ENCODE results near the gene PHPT1.

PHPT1 gene

DNA sequence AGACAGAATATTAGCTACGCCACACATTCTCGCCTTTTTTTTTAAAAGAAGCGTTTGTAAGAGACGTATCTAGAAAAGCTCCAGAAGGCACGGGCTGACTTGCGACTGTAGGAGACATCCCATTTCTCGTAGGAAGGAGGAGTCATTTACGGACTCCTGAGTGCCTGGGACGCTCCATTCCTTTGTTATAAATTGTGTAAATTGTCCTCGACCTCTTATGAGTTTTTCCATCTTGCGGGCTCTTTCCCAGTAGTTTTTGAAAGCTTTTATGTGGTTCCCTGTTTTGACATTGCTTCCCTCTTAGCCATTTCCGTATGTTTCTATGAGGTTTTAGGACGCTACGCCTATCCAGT is 40.4 kb upstream of the PHPT1 start:
- peak; percentile 48 to 62 for DNase-seq
- TF ChIP-seq POLR2A (IDR thresholded peaks at IDR 0.05; ENCODE audit: low read length) (no peak), GATA1 (IDR thresholded peaks at IDR 0.05; ENCODE audit: low read depth, low read length) (no peak)

DNA sequence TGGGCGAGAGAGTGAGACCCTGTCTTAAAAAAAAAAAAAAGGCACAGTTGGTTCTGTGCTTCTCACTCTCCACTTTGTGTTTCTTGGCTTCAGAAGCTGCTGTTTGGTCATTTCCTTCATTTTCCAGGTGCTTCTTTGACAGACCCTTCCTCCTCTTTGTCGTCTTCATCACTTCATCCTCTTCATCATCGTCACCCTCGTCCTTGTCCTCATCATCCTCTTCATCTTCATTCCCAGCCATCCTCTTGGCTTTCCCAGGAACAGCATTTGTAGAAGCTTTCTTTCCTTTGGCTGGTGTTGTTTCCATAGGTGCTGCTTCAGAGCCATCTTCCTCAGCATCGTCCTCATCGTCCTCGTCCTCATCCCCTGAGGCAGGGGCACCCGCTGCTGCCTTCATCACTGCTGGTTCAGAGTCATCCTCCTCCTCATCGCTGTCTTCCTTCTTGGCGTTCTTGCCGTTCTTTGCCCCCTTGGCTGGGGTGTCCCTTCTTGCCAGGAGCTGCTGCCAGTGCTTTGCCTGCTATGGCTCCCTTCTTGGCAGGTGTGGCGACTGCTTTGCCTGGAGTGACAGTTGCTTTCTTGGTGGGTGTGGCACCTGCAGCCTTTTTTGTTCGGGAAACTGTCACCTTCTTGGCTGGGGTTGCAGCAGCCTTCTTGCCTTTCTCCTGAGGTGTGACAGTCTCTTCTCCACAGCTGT is 34.3 kb upstream of the PHPT1 start:
- no peak for DNase-seq
- TF ChIP-seq GATA1 (IDR thresholded peaks at IDR 0.05; ENCODE audit: low read depth, low read length) (no peak), POLR2A (IDR thresholded peaks at IDR 0.05; ENCODE audit: low read length) (no peak)

DNA sequence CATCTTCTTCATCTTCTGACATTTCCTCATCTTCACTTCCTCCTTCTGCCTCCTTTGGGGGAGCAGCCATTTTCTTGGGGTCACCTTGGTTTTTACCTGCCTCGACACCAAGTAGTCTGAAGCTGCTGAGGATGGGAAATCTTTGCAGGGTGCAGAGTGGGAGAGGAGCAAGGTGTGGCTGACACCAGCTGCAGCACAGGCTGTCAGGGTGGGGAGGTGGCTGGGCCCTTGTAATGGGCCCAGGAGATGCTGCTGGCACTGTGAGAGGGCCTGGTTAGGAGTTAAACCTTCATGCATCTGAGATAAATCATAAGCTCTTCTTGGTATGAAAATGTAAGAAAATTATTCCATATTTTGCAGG is 33.8 kb upstream of the PHPT1 start:
- DNase-seq: no peak
- TF ChIP-seq GATA1 (IDR thresholded peaks at IDR 0.05; ENCODE audit: low read depth, low read length): no peak
- TF ChIP-seq POLR2A (IDR thresholded peaks at IDR 0.05; ENCODE audit: low read length): no peak

DNA sequence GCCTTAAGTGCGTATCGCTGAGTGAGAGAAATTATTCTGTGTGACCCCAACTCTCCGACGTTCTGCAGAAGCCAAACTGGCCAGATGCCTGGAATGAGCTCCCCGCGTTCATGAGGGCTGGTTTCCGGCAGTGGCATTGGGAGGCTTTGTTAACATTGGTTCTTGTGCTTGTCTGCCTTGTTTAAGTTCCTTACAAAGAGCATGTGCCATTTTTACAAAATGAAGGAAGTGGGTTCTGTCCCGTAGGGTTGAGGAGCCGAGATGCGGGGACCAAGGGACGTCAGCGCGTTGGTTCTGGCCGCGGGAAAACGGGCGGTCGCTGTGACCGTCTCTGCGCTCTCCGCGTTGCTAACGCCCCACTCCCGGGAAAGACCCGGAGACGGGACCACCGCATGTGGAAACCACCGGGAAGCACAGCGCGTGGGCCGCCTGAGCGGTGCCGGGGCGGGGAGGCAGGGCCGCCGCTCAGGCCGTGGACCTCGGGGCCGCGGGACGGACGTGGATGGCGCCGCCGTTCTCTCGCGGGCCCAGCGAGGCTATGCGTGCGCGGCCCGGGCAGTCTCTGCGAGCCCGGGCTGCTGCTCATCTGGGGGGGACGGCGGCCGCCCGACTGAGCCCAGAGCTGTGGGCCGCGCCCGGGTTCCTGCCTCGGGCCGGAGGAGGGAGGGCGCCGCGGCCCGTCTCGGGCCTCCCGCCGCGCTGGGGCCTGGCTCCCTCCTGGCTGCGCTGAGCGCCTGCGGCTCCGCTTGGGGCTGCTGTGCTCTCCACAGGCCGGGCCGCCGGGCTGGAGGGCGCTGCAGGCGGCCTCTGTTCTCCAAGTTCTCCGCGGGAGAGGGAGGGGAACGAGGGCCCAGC is 28.0 kb upstream of the PHPT1 start:
- DNase-seq: no peak
- no peak for TF ChIP-seq POLR2A (IDR thresholded peaks at IDR 0.05; ENCODE audit: low read length)
- TF ChIP-seq GATA1 (IDR thresholded peaks at IDR 0.05; ENCODE audit: low read depth, low read length): no peak

GRCh38 chr9:136821826-136822544 is 27.2 kb upstream of the PHPT1 start:
- DNase-seq: no peak
- no peak for TF ChIP-seq GATA1 (IDR thresholded peaks at IDR 0.05; ENCODE audit: low read depth, low read length)

DNA sequence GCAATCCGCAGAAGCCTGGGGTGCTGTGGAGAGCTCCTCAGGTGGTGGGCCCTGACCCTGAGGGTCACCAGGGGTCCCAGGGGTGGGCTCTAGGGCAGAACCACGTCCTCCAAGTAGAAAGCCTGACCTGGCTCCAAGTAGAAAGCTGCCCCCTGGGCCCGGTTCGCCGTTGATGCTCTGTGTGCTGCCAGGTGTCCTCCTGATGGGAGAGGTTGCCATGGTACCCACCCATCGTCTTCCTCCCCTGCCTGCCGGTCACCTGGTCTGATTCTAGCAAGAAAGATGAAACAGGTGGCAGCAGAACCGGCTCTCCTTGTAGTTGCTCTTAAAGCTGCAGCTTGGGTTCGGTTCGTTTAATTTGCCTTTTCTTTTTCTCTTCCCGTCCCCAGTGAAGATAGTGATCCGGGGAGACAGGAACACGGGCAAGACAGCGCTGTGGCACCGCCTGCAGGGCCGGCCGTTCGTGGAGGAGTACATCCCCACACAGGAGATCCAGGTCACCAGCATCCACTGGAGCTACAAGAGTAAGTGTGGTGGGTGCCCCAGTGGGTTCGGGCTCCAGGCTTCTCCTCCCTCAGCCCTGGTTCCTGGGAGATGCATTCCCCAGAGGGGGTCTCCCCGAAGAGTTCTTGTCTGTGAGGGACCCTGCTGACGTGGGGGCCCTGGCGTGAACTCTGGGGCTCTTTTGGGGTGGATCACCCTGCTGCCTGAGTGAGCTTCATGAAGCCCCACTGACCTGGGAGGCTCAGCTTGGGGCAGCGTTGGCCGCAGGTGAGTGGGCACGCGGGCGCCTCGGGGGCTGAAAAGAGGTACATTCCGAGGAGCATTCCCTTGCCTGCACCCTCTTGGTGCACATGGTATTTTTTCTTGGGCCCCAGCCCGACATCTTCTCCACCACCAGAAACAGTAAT is 25.8 kb upstream of the PHPT1 start:
- TF ChIP-seq POLR2A (IDR thresholded peaks at IDR 0.05; ENCODE audit: low read length) (no peak), GATA1 (IDR thresholded peaks at IDR 0.05; ENCODE audit: low read depth, low read length) (no peak)
- no peak for DNase-seq

- TF ChIP-seq GATA1 (IDR thresholded peaks at IDR 0.05; ENCODE audit: low read depth, low read length) (no peak), POLR2A (IDR thresholded peaks at IDR 0.05; ENCODE audit: low read length) (no peak)
These were observed 24.5 kb upstream of the PHPT1 start for GRCh38 chr9:136824496-136825225.

DNA sequence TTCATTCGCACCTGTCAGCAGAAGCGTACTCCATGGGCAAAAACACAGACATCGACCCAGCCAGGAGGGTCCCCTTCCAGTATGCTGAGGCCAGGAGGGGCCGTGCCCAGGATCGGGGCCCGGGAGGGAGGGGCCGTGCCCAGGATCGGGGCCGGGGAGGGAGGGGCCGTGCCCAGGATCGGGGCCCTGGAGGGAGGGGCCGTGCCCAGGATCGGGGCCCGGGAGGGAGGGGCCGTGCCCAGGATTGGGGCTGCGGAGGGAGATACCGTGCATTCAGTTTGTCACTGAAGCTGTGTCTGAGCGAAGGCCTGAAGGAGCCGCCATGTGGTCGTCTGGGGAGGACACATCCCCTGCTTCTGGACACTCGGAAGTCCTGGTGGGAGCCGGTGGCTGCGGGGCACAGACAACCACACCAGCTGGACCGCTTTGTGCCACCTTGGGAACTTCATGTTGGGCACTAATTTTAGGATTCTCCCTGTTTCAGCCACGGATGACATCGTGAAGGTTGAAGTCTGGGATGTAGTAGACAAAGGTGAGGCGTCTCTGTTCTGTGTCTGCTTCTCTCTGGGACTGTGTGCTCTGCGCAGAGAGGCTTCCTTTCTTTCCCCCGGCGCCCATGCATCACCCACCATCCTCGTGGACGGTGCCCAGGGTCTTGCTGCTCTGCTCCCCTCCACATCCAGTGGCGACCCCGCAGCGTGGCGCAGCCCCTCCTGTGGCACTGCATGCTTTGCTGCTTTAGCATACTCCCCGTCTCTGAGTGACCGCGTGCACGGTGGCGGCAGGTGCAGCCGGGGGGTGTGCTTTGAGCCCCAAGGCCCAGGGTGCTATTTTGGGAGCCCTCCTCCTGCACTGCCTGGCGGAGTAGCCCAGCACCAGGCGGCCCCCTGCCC is 23.7 kb upstream of the PHPT1 start:
- no peak for TF ChIP-seq GATA1 (IDR thresholded peaks at IDR 0.05; ENCODE audit: low read depth, low read length)
- TF ChIP-seq POLR2A (IDR thresholded peaks at IDR 0.05; ENCODE audit: low read length): no peak
- no peak for DNase-seq

More at GRCh38 chr9:136824496-136825225, 24.5 kb upstream of the PHPT1 start:
- no peak for DNase-seq

DNA sequence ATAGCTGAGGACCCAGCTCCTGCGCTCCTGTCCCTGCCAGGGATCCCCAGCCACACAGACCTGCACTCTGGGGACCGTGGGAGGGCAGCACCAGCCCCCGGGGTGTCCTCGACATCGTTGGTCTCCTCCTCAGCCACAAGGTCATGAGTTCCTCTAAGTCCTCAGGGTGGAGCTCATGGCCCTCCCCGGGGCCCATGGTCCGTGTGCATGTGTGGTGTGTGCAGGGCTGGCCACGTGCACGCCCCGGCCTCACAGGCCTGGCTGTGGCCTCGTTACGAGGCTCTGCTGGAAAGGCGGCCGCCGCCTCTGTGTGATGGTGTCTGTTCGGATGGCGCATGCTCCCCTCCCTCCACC is 23.0 kb upstream of the PHPT1 start:
- DNase-seq: no peak
- TF ChIP-seq POLR2A (IDR thresholded peaks at IDR 0.05; ENCODE audit: low read length): no peak
- no peak for TF ChIP-seq GATA1 (IDR thresholded peaks at IDR 0.05; ENCODE audit: low read depth, low read length)

GRCh38 chr9:136826703-136827582 is 22.3 kb upstream of the PHPT1 start:
- DNase-seq: no peak
- TF ChIP-seq POLR2A (IDR thresholded peaks at IDR 0.05; ENCODE audit: low read length) (no peak), GATA1 (IDR thresholded peaks at IDR 0.05; ENCODE audit: low read depth, low read length) (no peak)

- TF ChIP-seq POLR2A (IDR thresholded peaks at IDR 0.05; ENCODE audit: low read length) (no peak), GATA1 (IDR thresholded peaks at IDR 0.05; ENCODE audit: low read depth, low read length) (no peak)
These were observed 21.3 kb upstream of the PHPT1 start for GRCh38 chr9:136827794-136828473.

More at GRCh38 chr9:136827794-136828473, 21.3 kb upstream of the PHPT1 start:
- no peak for DNase-seq
